Ishikawa (cell line): ENCODE data around the gene YBEY.

Experiments used
- CEBPB ChIP-seq: IDR thresholded peaks from 2 replicates; pipeline ENCODE4 v1.6.1; 2012
- CREB1 ChIP-seq: IDR thresholded peaks from 2 replicates; pipeline ENCODE4 v1.6.1; 2012; ENCODE audit warnings: low read depth
- EP300 ChIP-seq: IDR thresholded peaks from 2 replicates; pipeline ENCODE4 v1.6.1; 2012; ENCODE audit warnings: borderline replicate concordance
- MAX ChIP-seq: IDR thresholded peaks from 2 replicates; pipeline ENCODE4 v1.6.1; 2012
- TAF1 ChIP-seq: IDR thresholded peaks from 2 replicates; pipeline ENCODE4 v1.6.1; 2012; ENCODE audit warnings: low read depth, mild to moderate bottlenecking
- USF1 ChIP-seq: IDR thresholded peaks from 2 replicates; pipeline ENCODE4 v1.6.1; 2012
- YY1 ChIP-seq: IDR thresholded peaks from 2 replicates; pipeline ENCODE4 v1.6.1; 2012; ENCODE audit warnings: low read depth
- ZBTB7A ChIP-seq: IDR thresholded peaks from 2 replicates; pipeline ENCODE4 v1.6.1; 2012; ENCODE audit warnings: low read depth

DNA sequence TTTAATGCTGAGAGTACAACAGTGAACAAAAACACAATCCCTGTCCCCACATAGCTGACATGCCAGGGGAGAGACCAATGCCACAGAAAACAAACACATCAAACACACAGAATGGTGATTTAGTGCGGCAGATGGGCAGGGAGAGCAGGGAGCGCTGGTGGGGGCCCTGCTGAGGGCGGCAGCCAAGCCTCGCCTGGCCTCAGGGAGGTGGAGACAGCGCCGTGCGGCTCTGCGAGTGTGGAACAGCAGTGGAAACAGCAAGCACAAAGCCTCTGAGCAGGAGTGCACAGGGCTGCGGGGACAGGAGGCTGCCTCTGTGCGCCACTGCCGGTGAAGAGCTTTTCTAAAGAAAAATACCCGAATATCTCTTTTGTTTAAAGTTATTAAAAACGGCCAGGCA is 17.8 kb upstream of the YBEY start:
- no peak for TF ChIP-seq YY1
- TF ChIP-seq MAX, result no peak
- TF ChIP-seq TAF1, result no peak
- no peak for TF ChIP-seq CREB1
- TF ChIP-seq USF1, result no peak
- TF ChIP-seq EP300, result no peak
- no peak for TF ChIP-seq ZBTB7A
- TF ChIP-seq CEBPB, result no peak
